DMS153 treated with DMSO at 0.1 percent for 48 hours (cell line): ENCODE results near the gene DCAF6.
A peak's percentile ranks its signal among the peaks of the same experiment; 100 is the strongest.
"Not testable (repeated sequence)": the region's sequence is repeated elsewhere in the genome, so short reads cannot be mapped to it uniquely, and the experiment has no call there.

Experiments used
- DNase-seq: peaks from one replicate; lab custom pipeline; 2025; ENCODE audit not compliant: unreplicated experiment; lab: John Stamatoyannopoulos, UW

Gene DCAF6

GRCh38 chr1:168009322-168009721 lies 72.8 kb downstream of the DCAF6 start:
- DNase-seq, result no peak

DNA sequence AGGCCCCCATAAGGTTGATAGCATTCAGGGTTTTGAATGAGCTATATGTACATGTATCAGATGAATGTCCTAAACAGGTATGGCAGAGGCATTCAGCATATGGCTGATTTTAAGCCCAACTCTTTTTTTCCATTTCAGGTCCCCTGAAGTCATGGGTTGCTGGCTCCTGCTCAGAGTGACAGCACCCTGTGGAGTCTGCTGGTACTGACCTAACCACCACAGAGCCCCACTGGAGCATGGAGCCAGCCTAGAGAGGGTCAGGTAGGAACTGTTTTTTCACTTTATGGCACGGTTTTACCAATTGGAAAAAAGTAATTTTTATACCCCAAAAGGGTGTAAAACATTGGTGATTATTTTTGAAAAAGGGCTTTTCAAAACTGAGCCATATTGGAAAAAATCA lies 82.9 kb downstream of the DCAF6 start:
- no peak for DNase-seq

DNA sequence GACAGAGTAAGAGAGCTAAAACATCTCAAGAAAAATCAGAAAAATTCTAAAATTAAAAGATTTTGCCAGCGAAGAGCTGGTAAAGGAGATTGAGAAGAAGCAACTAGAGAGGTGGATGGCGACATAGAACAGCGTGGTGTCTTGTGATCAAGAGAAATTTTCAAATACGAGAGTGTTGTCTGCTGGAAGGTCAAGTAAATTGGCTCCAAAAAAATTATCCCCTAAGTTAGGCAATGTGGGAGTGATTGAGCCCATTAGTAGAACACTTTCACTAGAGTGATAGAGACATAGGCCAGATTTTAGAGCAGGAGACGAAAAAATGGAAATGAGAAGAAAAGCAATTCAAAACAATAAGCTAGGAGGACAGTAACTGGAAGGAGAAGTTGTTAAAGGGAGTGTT lies 94.7 kb downstream of the DCAF6 start:
- no peak for DNase-seq

- DNase-seq, result no peak
Observed at GRCh38 chr1:168031627-168032026, 95.1 kb downstream of the DCAF6 start.

GRCh38 chr1:168032029-168032428 lies 95.5 kb downstream of the DCAF6 start:
- DNase-seq, result no peak

DNA sequence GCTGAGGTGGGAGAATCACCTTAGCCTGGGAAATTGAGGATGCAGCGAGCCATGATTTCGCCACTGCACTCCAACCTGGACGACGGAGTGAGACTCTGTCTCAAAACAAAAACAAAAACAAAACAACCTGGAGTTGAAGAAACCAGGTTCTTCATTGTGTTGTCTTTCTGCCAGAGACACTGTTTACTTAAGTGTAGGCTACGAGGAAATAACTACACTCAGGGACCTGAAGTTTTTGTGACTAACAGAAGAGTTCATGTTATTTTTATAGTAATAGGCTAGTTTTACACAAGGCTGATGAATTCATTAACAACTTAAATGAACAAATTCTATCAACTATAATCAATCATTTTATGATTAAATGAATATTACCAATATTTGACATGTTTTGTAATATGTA lies 98.9 kb downstream of the DCAF6 start:
- no peak for DNase-seq

DNA sequence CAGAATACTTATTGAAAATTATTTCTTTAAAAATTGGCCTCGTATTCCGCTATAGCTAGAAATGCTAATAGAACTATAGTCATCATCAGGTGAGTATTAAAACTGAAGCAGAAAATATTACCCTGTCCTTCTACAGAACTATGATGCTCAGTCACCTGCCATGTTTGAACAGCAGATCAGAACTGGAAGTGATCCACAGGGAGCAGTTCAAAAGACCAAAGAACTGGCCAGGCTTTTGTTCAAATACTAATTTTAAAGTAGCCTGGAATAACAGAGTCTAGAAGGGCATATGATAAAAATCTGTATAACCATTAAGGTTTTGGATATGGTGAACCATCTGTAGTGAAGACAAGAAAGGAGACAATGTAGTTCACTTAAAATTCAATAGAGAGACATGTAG lies 105.9 kb downstream of the DCAF6 start:
- no peak for DNase-seq

GRCh38 chr1:168045311-168045710 lies 108.8 kb downstream of the DCAF6 start:
- DNase-seq, result no peak

GRCh38 chr1:168050307-168050706 lies 113.8 kb downstream of the DCAF6 start:
- no peak for DNase-seq

GRCh38 chr1:168050880-168051279 lies 114.4 kb downstream of the DCAF6 start:
- no peak for DNase-seq

DNA sequence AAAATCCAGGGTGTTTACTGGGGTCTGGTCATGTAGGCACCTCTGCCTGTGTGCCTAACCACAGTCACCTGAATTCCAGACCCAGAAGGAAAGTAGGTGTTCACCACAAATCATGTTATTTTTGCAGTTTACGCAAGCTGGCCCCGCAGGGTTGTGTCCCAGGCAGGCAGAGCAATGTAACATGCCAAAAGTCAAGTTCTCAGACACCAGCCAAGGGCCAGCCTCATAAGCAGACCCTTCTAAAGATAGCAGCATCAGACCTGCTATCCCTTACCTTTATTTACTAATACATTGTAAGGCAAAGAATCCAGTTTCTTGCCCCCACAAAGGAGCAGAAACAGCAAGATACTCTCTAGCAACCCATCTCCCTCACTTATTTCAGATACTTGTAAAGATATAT lies 117.2 kb downstream of the DCAF6 start:
- DNase-seq, result no peak

GRCh38 chr1:168054117-168054516 lies 117.6 kb downstream of the DCAF6 start:
- no peak for DNase-seq

GRCh38 chr1:168056152-168056551 lies 119.7 kb downstream of the DCAF6 start:
- not testable (repeated sequence) for DNase-seq

DNA sequence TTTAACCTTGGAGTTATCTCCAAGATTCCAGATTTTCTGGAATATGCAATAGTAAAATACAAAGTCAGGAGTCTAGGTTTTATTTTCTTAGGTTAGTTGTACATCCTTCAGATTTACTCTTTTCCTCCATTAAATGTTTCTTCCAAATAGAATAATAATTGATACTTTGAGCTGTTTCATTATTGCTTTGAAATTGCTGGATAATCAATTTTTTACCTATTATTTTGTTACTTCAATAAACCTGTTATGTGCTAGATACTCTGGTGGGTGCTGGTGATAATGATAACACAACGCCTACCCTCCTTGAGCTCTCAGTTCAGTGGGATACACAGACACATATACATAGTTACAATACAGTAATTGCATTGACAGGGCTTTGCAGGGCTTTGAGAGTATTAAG lies 120.9 kb downstream of the DCAF6 start:
- no peak for DNase-seq

- no peak for DNase-seq
Observed at GRCh38 chr1:168057921-168058320, 121.4 kb downstream of the DCAF6 start.

DNA sequence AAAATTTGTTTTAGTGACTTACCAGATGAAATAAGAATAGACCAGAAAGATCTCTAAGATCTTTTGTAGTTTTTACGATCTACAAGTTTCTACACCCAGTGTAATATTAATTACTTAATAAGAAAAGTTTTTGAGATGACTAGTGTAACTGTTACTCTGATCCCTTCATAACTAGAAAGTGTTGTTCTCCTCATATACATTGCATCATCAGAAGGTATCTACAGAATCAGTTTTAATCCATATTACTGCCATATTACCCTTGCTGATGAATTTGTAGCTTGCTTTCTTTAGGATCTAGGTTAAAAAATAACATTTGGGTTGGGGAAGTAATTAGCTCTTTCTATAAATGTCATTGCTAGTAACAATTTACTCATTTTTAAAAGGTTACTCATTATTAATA lies 127.7 kb downstream of the DCAF6 start:
- DNase-seq, result no peak

DNA sequence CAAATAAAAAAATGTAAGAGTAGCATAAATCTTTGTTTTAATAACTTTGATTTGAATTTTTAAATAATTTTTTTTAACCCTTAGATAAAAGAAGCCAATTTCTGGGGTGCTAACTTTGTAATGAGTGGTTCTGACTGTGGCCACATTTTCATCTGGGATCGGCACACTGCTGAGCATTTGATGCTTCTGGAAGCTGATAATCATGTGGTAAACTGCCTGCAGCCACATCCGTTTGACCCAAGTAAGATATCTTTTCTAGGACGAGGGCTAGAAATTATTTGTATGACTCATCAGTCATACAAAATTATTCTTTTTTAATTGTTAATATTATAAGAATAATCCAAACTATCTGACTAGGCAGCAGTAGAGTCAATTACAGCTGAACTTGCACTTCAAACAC lies 129.0 kb downstream of the DCAF6 start:
- no peak for DNase-seq

GRCh38 chr1:168069384-168069783 lies 132.9 kb downstream of the DCAF6 start:
- DNase-seq, result no peak

- DNase-seq, result no peak
Observed at GRCh38 chr1:168079761-168080160, 143.3 kb downstream of the DCAF6 start.

DNA sequence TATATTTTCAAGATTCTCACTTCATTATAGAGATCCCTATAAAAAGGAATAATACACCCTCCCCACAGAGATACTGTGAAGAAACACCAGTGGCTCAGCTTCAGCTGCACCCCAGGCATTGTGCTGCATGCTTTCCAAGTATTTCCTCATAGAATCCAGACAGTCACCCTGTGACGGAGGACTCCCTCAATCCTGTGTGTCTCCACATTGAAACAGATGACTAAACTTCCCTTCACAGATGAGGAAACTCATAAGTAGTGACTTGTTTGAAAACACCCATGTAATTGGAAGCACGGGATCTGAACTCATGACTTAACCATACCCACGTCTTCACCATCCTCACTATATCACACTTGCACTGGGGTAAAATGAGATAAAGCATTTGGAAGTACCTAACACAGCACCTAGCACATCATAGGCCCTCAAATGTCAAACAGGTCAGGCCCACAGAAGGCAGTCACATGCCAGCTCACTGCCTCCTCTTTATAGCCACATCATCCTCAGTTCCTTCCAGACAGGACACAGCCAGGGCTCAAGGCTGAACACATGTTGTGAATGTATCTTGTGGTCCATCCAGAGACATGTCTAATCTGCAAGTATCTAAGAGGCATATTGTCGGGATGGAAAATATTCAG lies 145.0 kb downstream of the DCAF6 start:
- no peak for DNase-seq

- DNase-seq, result peak; percentile 79
Observed at GRCh38 chr1:168082008-168082876, 145.8 kb downstream of the DCAF6 start.

DNA sequence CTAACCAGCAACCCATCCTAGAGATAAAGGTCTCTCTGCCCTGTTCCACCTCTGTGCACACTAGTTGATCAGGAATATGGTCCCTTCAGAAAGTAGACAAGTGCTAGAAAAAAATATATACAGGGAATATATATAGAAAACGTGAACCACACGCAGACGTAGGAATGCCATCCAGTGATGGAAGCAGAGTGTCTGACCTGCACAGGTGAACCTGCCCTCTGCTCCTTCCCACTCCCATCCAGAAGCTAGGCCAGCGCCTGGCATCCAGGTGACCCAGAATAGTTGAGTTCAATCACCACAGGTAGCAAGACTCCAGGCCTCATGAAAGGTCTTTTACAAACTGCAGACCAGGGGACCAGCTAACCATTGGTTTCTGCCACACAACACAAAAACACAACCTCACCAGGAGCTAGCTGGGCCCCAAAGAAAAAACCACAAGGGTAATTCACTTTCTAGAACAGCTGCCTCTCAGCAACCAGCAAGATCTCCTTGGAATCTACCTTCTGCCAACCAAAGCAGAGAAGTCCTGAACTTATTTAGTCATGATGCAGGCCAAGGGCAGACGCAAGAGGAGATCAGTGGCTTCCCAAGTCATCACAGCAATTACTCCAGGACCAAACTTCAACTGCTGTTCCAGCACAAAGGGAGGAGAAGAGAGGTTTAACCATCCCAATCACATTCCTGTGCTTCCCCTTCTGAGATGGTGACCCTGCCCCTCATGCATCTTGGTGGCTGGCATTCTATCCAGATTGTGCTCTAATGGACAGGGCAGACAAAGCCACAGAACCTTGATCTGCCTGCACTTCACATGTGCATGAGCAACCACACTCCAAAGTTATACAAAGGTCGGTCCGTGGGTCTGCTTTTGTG lies 147.2 kb downstream of the DCAF6 start:
- DNase-seq, result no peak
